Vagina (tissue), 2 donors: ENCODE data around the gene PIKFYVE.

Experiments used
- CTCF ChIP-seq, 3 experiments: fragments of 450-650 bp in 2 of 3; fragments of 200-600 bp in 1 of 3; sonication (generic) in 1 of 3; IDR thresholded peaks; one replicate each; pipeline ENCODE4 v1.5.1; 2017 to 2019; ENCODE audit warnings: antibody characterized with exemption in 3 of 3, mild to moderate bottlenecking in 2 of 3, moderate library complexity in 2 of 3
- POLR2A ChIP-seq, 2 donors: fragments of 450-650 bp; IDR thresholded peaks; one replicate each; pipeline ENCODE4 v1.6.1; 2017; ENCODE audit warnings: antibody characterized with exemption in 2 of 2, mild to moderate bottlenecking in 2 of 2, moderate library complexity in 2 of 2

- no peak for TF ChIP-seq POLR2A (IDR thresholded peaks at IDR 0.05)
- TF ChIP-seq CTCF (IDR thresholded peaks at IDR 0.05), result no peak
Observed at GRCh38 chr2:208222351-208222750, 43.7 kb upstream of the PIKFYVE start.
